NCI-H2171 (cell line): ENCODE data around the gene FICD.

ENCODE experiments used
- DNase-seq: peaks from one replicate; lab custom pipeline; 2025; lab: John Stamatoyannopoulos, UW

Gene FICD

GRCh38 chr12:108502922-108503321 lies 12.2 kb upstream of the FICD start:
- no peak for DNase-seq

DNA sequence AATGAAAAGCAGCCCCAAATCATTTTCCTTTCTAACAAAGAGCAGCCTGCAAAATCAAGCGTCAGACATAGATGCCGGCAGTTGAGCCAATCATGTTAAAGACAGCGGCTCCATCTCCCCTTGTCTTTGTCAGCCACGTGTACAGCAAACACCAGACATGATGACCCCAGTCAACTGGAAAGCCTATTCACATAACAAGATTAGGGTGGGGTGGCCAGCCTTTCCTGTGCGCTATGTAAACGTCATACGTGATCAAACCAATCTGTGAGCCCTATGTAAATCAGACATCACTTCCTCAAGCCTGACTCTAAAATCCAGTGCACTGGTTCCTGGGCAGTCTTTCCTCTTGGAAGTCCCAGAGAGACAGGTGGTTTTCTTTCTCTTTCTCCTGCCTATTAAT lies 9.9 kb upstream of the FICD start:
- no peak for DNase-seq

GRCh38 chr12:108507971-108508642 lies 7.0 kb upstream of the FICD start:
- DNase-seq: no peak

GRCh38 chr12:108509806-108510205 lies 5.3 kb upstream of the FICD start:
- DNase-seq: no peak

DNA sequence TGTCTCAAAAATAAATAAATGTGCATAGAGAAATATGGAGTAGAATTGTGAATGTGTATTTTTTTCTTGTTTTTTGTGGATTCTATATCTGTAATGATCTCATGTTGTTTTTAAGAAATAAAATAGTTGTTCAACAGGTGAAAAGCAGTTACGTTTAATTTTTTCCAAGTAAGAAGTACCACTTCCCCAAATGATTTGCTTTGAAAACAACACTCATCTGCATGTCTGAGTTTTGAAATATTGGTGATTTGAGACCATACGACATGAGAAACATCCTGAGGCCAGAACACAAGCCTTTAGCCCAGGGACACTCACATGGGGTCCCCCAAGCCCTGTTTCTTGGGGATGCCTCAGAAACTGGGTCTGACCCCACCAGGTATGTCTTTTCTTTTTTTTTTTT lies 4.2 kb upstream of the FICD start:
- DNase-seq: no peak

GRCh38 chr12:108511633-108512540 lies 3.2 kb upstream of the FICD start:
- DNase-seq: peak; percentile 49

DNA sequence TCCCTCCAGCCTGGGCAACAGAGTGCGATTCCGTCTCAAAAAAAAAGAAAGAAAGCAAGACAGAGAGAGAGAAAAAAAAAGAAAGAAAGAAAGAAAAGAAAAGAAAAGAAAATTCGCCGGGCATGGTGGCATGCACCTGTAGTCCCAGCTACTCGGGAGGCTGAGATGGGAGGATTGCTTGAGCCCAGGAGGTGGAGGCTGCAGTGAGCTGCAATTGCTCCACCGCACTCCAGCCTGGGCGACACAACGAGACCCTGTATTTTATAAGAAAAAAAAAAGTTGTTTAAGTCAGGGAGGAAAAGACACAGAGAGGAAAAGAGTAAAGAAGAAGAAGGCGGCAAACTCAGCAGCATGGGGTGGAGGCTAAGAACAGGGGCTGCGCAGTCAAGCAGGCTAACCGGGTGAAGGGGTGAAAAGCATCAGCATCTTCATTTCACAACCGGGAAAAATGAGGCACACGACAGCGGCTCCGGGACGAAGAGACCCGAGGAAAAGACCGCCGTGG lies 557 bp upstream of the FICD start:
- no peak for DNase-seq

GRCh38 chr12:108515916-108516315 lies 839 bp downstream of the FICD start:
- DNase-seq: no peak

- DNase-seq: no peak
Observed at GRCh38 chr12:108516511-108517275, 1.6 kb downstream of the FICD start.

GRCh38 chr12:108517288-108518100 lies 2.4 kb downstream of the FICD start:
- DNase-seq: no peak

GRCh38 chr12:108518101-108518715 lies 3.1 kb downstream of the FICD start:
- DNase-seq: no peak

DNA sequence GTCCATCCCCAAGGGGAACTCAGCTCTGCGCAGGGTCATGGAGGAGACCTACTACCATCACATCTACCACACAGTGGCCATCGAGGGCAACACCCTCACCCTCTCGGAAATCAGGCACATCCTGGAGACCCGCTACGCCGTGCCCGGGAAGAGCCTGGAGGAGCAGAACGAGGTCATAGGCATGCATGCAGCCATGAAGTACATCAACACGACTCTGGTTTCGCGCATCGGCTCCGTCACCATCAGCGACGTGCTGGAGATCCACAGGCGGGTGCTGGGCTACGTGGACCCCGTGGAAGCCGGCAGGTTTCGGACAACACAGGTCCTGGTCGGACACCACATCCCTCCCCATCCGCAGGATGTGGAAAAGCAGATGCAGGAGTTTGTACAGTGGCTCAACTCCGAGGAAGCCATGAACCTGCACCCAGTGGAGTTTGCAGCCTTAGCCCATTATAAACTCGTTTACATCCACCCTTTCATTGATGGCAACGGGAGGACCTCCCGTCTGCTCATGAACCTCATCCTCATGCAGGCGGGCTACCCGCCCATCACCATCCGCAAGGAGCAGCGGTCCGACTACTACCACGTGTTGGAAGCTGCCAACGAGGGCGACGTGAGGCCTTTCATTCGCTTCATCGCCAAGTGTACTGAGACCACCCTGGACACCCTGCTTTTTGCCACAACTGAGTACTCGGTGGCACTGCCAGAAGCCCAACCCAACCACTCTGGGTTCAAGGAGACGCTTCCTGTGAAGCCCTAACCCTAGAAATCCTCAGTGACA lies 3.8 kb downstream of the FICD start:
- DNase-seq: no peak

- no peak for DNase-seq
Observed at GRCh38 chr12:108519558-108519957, 4.5 kb downstream of the FICD start.

GRCh38 chr12:108523365-108523764 lies 8.3 kb downstream of the FICD start:
- DNase-seq: no peak

- no peak for DNase-seq
Observed at GRCh38 chr12:108525681-108526080, 10.6 kb downstream of the FICD start.

GRCh38 chr12:108526482-108527165 lies 11.5 kb downstream of the FICD start:
- no peak for DNase-seq

- DNase-seq: no peak
Observed at GRCh38 chr12:108527166-108527496, 12.1 kb downstream of the FICD start.

DNA sequence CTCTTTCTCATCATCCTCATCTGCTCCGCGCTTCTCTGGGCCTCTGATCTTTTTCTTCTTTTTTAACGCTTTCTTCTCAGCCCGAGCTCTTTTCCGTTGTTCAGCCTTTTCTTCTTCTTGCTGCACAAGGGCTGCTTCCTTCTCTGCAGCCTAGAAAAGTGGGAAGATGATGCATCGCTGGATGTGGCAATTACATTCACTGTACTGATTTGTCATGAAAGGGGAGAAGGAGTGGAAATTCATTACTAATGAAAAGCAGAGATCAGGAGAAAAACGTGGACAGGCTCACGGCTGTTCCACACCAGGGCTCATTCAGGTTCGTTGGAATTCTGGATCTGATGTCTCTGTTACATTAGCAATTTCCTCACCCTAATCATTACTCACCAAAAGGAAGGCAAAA lies 15.1 kb downstream of the FICD start:
- DNase-seq: no peak

- peak; percentile 98 for DNase-seq
Observed at GRCh38 chr12:108531929-108532848, 17.1 kb downstream of the FICD start.
